ENCODE results near the gene IRF2BP1.
"Not testable (repeated sequence)": the region's sequence is repeated elsewhere in the genome, so short reads cannot be mapped to it uniquely, and the experiment has no call there.

The IRF2BP1 gene

DNA sequence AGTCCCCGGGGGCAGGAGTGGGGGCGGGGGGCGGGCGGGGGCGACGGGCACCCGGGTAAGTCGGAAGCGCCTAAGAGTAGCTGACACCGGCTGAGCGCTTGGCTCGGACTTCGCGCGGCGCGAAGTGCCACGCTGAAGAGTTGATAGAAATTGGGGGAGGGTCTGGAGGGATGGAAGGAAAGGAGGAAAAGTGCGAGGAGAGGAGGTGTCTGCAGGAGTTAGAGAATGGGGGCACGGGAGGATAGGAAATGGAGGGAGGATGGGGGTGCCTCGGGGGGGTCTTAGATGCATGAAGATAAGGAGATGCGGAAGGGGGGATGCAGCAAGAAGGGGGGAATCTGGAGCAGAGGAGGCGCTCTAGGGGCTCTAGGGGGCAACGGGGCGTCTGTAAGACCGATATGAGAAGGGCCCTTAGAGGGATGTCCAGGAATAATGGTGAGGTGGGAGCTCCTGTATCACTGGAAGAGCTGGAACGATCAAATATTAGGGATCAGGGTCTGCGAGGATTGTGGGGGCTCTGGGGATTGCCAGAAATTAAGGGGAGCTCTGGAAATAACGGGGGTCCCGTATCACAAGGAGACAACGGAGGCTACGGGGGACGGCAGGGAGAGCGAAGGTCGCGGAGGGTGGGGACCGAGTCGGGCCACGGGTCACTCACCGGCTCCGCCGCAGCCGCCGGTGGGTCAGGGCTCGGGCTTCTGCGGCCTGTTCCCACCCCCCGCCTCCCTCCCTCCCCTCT, 16.1 kb upstream of the IRF2BP1 start, which contains the start of gene MYPOP:
Gene MYPOP (minus strand): TSS at position 702 of the 739 bp plus-strand sequence. CDS start 840 bp downstream, outside the sequence.
- DNase-seq = no peak

DNA sequence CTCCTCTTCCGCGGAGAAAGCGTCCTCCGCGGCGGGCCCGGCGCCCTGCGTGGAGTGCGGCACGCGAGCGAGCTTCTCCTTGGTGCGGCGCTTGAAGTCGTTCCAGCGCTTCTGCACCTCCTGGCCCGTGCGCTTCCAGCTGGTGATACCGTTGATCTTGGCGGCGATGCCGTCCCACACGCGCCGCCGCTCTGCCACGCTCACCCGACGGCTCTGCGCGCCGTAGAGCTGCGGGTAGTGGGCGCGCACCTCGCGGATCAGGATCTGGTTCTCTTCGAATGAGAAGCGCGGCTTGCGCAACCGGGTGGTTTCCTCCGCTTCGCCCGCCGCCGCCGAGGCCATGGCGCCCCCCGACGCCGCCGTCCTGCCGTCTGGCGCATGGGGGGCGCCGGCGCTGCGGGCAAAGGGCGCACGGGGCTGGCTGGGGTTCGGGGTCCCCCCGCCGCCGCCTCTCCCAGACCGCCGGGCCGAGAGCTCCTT, 15.5 kb upstream of the IRF2BP1 start:
- DNase-seq = no peak

DNA sequence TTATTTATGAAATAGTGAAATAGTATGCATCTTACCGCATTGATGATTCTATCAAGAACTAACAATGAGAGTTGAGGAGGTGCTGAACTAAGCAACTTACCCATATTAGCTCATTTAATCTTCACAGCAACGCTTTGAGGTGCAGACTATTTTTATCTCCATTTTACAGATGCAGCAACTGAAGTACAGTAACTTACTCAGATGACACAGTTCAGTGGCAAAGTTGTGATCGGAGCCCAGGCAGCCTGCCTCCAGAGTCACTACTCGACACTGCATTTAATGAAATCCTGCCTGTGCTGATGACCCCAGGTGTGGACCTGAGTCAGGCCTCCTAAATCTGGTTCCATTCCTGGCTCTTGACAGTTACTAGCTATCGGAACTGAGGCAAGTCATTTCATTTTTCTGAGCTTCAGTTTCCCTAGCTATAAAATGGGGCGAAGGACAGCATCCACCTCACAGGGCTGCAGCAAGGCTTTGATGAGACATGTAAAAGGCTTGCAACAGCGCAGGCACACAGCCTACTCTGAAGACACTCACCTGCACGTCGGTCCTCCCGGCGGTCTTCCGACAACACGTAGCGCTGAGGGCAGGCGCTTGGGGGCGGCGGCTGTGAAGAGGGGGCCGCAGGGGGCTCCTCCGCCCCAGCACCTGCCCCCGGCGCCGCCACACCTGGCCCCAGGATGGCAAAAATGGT, 14.9 kb upstream of the IRF2BP1 start:
- DNase-seq = no peak

DNA sequence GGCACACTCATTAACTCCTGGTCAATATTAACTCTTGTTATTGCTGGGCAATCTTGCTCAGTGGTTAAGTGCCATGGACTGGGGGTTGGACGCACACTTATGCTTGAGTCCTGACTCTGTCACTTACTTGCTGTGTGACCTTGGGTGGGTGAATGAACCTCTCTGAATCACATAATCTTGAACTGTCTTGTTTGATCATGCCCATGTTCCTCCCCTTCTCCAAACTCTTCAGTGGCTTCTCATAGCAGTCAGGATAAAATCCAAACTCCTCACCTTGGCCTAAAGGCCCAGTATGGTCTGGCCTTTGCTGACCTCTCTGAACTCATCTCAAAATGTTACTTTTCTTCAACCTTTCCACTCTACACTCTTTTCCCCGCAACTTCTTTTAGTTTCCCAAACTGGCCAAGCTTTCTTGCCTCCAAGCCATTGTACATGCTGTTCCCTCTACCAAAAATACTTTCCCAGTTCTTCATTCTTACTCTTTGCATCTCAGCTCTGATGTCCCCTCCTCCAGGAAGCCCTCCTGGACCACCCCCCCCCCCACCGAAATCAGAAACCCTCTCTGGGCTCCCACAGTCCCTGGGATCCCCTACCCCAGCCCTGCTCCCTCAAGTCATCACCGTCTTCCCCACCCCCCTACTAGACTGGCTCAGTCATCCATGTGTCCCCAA, 14.1 kb upstream of the IRF2BP1 start:
- no peak for DNase-seq

- DNase-seq = no peak
These were observed 13.3 kb upstream of the IRF2BP1 start for GRCh38 chr19:45899253-45899652.

DNA sequence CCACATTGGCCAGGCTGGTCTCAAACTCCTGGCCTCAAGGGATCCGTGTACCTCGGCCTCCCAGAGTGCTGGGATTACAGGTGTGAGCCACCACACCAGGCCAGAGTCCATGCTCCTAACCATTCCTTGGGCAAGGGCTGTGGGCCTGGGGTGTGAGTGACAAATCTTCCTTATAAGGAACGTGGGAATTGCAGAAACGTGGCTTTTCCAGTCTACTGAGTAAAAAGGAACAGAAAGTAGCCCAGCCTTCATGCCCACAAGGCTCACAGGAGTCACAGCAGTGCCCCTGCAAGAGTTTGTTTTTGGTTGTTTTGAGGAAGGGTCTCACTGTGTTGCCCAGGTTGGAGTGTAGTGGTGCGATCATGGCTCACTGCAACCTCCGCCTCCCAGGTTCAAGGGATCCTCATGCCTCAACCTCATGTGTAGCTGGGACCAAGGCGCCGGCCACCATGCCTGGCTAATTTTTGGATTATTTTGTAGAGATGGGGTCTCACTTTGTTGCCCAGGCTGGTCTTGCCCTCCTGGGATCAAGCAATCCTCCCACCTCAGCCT, 11.4 kb upstream of the IRF2BP1 start:
- no peak for DNase-seq

DNA sequence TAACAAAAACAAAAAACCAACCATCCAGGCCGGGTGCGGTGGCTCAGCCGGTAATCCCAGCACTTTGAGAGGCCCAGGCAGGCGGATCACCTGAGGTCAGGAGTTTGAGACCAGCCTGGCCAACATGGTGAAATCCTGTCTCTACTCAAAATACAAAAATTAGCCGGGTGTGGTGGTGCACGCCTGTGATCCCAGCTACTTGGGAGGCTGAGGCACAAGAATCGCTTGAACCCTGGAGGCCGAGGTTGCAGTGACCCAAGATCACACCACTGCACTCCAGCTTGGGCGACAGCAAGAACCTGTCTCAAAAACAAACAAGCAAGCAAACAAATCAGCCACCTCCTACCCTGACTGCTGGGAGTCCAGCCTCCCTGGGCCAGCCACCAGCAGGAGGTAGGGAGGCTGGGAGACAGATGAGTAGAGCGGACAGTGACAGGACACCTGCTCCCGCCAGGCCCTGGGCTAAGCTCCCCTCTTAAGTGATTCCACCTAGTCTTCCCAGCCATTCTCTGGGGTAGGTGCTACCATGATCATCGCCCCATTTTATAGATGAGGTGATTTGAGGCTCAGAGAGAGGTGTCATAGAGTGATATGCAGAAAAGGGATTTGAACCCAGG, 10.2 kb upstream of the IRF2BP1 start:
- DNase-seq = not testable (repeated sequence)

- no peak for DNase-seq
These were observed 9.6 kb upstream of the IRF2BP1 start for GRCh38 chr19:45895519-45895972.

DNA sequence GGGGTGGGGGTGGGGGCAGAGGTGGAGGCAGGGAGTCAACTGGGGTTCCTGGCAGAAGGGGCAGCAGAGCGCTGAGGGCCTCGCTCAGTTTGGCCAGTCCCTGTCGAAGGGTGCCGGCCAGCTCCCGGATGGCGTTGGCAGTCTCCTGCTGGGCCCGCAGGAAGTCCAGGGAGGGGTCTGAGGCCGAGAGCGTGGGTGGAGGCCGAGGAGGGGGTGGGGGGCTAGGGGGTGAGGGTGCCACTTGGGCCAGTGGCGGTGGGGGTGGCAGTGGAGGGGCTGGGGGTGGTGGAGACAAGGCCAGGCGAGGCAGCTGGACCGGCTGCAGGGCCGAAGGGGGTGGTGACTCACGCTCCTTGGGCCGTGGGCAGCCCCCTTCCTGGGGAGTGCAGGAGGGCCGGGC, 4.9 kb upstream of the IRF2BP1 start:
- DNase-seq = no peak

- no peak for DNase-seq
These were observed 3.4 kb upstream of the IRF2BP1 start for GRCh38 chr19:45889210-45889885.

GRCh38 chr19:45887200-45887710, 1.3 kb upstream of the IRF2BP1 start:
- DNase-seq = no peak

- peak; percentile 73 for DNase-seq
These were observed 672 bp upstream of the IRF2BP1 start for GRCh38 chr19:45886427-45887199.

DNA sequence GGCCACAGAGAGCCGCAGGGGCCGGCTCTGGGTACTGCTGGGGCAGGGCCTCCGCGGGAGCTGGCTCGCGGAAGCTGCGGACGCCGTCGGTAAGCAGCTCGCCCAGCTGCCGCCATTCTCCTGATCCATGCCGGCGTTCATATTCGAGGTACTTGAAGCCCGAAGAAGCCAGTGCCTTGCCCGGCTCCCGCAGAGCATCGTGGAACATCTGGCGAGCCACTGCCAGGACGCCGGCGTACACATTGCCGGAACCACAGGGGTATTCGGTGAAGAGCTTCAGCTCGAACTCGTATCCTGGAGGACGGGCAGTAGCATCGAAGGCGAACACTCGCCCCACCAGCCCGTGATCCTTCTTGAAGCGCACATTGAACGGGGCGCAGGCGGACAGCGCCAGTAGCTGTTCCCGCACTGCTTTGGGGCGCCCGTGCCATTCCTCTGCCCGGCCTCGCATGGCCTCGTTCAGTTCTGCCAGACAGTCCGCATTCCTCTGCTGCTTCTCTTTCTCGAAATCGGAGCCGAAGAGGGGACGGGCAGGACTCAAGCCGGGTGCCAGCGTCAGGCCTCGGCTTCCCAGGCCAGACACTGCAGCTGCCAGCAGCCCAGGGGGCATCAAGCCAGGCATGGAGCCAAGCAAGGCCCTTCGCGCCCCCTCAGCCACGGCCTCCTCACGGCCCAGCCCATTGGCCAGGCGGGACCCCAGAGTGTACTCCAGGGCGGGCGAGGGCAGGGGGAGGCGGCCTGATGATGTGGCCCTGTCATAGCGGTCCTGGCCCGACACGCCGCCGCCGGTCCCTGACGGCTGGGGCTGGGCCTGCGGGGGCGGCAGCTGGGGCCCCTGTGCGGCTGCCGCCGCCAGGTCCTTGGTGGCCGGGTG, 1.0 kb downstream of the IRF2BP1 start:
- DNase-seq = no peak

DNA sequence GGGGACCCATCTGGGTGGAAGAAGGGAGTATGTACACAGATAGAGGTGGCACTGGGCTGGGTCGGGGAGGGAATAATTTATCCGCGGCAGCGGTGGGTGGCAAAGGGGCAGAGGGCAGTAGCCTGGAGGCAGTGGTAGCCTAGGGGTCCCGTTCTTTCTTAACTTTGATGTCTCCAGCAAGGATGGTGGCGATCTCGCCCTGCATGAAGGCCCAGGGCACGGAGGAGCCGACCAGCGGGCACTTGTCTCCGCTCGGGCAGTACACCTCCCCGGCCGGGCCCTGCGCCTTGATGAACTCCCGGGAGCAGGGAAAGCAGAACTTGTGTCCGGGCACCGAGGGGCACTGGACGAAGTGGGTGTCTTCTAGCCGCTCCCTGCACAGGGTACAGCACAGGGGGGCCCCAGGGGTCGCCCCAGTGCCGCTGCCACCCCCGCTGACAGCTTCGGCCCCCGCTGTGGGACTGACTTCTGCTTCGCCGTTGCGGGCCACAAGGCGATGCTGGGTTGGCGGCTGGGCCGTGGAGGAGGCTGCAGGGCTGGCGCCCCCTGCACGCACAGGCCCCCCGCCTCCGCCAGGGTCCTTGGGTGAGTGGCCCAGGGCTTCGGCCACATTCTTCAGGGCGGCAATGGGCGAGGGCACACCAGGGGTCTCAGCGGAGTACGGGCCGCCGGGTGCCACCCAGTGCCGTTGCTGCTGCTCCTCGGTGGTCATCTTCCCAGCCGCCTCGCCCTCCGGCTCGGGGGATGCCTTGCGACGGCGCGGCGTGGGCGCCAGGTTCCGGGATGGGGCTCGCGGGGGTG, 1.9 kb downstream of the IRF2BP1 start:
- no peak for DNase-seq

DNA sequence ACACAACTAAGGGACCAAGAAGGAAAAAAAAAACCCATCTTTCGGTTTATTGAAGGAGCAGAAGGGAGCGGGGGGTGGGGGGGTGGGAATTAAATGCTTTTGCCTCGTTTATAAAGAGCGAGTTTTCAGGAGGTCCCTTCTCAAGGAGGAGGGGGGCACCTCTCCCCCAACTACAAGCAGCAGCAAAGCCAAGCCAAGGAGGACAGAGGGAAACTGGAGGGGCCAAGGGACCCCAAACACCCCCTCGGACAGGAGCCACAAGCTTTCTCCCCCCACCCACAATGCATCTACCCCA, 2.4 kb downstream of the IRF2BP1 start:
- DNase-seq = no peak

DNA sequence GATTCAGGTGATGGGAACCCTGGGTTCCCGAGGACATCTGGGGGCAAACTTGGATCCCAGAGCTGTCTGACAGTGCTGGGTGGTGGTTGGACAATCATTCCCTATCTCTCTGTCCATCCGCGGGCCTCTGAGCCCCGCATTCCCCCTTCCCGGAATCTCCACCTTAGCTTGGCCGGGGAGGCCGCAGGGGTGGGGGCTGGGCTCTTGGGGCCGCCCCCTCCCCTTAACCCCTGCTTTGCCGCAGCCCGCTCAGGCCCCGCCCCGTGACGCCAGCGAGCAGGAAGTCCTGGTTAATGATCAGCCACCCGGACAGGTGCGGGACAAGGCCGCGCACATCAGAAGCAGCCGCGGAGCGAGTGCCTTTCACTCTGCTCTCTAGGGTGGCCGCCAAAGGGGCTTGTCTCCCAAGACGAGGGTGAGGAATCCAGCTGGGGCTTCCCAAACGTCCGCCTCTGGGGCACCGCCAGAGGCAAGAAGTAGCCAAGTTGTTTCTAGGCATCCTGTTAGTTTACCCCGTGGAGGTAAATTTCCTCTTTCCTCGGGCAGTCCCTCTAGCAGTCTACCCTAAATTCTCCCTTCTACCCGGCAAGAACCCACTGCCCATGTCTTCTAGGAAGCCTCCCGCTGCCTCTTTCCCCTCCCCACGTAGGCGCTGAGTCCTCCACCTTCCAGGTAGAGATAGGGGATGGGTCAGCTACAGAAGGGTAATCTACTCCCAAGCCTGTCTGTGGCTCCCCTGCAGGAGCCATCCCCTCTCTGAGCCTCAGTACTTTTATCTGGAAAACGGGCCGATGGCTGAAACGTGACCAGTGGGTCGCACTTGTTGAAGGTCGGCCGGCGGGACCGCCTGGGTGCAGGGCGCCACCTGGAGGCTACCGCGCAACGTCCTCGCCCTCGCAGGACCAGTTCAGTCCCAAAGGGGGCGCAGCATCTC, 3.0 kb downstream of the IRF2BP1 start:
- DNase-seq = no peak

- DNase-seq = no peak
These were observed 3.9 kb downstream of the IRF2BP1 start for GRCh38 chr19:45881909-45882528.

Measured in NCI-H1092 (cell line).